Liver (tissue), 9 donors: ENCODE measurements around the gene TGFBR1. TPM values are rescaled to one million over a fixed set of nuclear protein-coding genes. Genes with fewer than 3 reads are reported as not detected.

Experiments used
- DNase-seq: peaks from one replicate; pipeline ENCODE4 v3.0.0-alpha.2; 2017; ENCODE audit warnings: low spot score
- H3K27ac ChIP-seq, 2 donors: one replicate each; pipeline ENCODE4 v1.7.0; 2013; ENCODE audit warnings: inconsistent platforms in 2 of 2, low read length in 2 of 2, control low read depth in 1 of 2, low read depth in 1 of 2, mild to moderate bottlenecking in 1 of 2
- H3K27me3 ChIP-seq, 4 donors: one replicate each; pipeline versions ENCODE4 v1.6.1 to v1.7.0; 2013; ENCODE audit warnings: low read length in 3 of 4, inconsistent platforms in 1 of 4, mild to moderate bottlenecking in 1 of 4, moderate library complexity in 1 of 4; ENCODE audit not compliant: control insufficient read depth in 4 of 4, insufficient read depth in 4 of 4
- H3K36me3 ChIP-seq, 4 donors: one replicate each; pipeline versions ENCODE4 v1.6.1 to v1.7.0; 2013; ENCODE audit warnings: low read length in 3 of 4, mild to moderate bottlenecking in 3 of 4, low read depth in 1 of 4, moderate library complexity in 1 of 4; ENCODE audit not compliant: control insufficient read depth in 4 of 4, insufficient read depth in 3 of 4
- H3K4me1 ChIP-seq, 4 donors: one replicate each; pipeline versions ENCODE4 v1.6.1 to v1.7.0; 2013; ENCODE audit warnings: low read length in 3 of 4, mild to moderate bottlenecking in 3 of 4, moderate library complexity in 1 of 4; ENCODE audit not compliant: control insufficient read depth in 4 of 4, insufficient read depth in 4 of 4
- H3K4me3 ChIP-seq, 3 donors: one replicate each; pipeline versions ENCODE4 v1.6.1 to v1.7.0; 2013; ENCODE audit warnings: low read length in 3 of 3, control low read depth in 1 of 3, low read depth in 1 of 3, mild to moderate bottlenecking in 1 of 3
- H3K9ac ChIP-seq, 2 donors: one replicate each; pipeline ENCODE4 v1.7.0; 2013; ENCODE audit warnings: low read length in 2 of 2, mild to moderate bottlenecking in 2 of 2, moderate library complexity in 2 of 2, control low read depth in 1 of 2, low read depth in 1 of 2
- H3K9me3 ChIP-seq, 4 donors: one replicate each; pipeline versions ENCODE4 v1.6.1 to v1.7.0; 2013; ENCODE audit warnings: low read length in 3 of 4; ENCODE audit not compliant: control insufficient read depth in 4 of 4
- ATF3 ChIP-seq: IDR thresholded peaks from 2 replicates; pipeline ENCODE4 v1.6.1; 2016; ENCODE audit warnings: antibody characterized with exemption
- CTCF ChIP-seq: fragments of 150-350 bp; IDR thresholded peaks from 2 replicates; pipeline ENCODE4 v1.5.1; 2017; ENCODE audit warnings: improper control_type of control experiment, low read depth, low read length; ENCODE audit not compliant: missing input control
- EGR1 ChIP-seq, 2 donors: IDR thresholded peaks; 2 replicates each; pipeline ENCODE4 v1.6.1; 2016 to 2018; ENCODE audit warnings: antibody characterized with exemption in 2 of 2, low read depth in 2 of 2
- FOXA1 ChIP-seq: IDR thresholded peaks from 2 replicates; pipeline ENCODE4 v1.6.1; 2016; ENCODE audit warnings: antibody characterized with exemption
- FOXA2 ChIP-seq: IDR thresholded peaks from 2 replicates; pipeline ENCODE4 v1.6.1; 2016; ENCODE audit warnings: antibody characterized with exemption
- GABPA ChIP-seq, 2 donors: IDR thresholded peaks in 1 of 2; conservative IDR thresholded peaks in 1 of 2; 2 replicates each; pipeline ENCODE4 v1.6.1; 2016; ENCODE audit warnings: antibody characterized with exemption in 2 of 2, mild to moderate bottlenecking in 1 of 2, moderate library complexity in 1 of 2
- HNF4A ChIP-seq, 2 donors: conservative IDR thresholded peaks; 2 replicates each; pipeline ENCODE4 v1.6.1; 2016; ENCODE audit warnings: antibody characterized with exemption in 2 of 2, mild to moderate bottlenecking in 2 of 2
- HNF4G ChIP-seq: IDR thresholded peaks from 2 replicates; pipeline ENCODE4 v1.6.1; 2016; ENCODE audit warnings: antibody characterized with exemption
- JUND ChIP-seq, 2 donors: IDR thresholded peaks; 2 replicates each; pipeline ENCODE4 v1.6.1; 2016; ENCODE audit warnings: antibody characterized with exemption in 2 of 2
- MAX ChIP-seq: IDR thresholded peaks from 2 replicates; pipeline ENCODE4 v1.6.1; 2016; ENCODE audit warnings: antibody characterized with exemption
- NR2F2 ChIP-seq: IDR thresholded peaks from 2 replicates; pipeline ENCODE4 v1.6.1; 2016; ENCODE audit warnings: antibody characterized with exemption
- RAD21 ChIP-seq, 2 donors: IDR thresholded peaks; 2 replicates each; pipeline ENCODE4 v1.6.1; 2016; ENCODE audit warnings: antibody characterized with exemption in 2 of 2, mild to moderate bottlenecking in 2 of 2
- REST ChIP-seq: IDR thresholded peaks from 2 replicates; pipeline ENCODE4 v1.6.1; 2016; ENCODE audit warnings: antibody characterized with exemption, mild to moderate bottlenecking
- RXRA ChIP-seq, 2 donors: IDR thresholded peaks; 2 replicates each; pipeline ENCODE4 v1.6.1; 2017 to 2018; ENCODE audit warnings: antibody characterized with exemption in 2 of 2, mild to moderate bottlenecking in 1 of 2
- SP1 ChIP-seq: IDR thresholded peaks from 2 replicates; pipeline ENCODE4 v1.6.1; 2018; ENCODE audit warnings: antibody characterized with exemption, mild to moderate bottlenecking
- TAF1 ChIP-seq: conservative IDR thresholded peaks from 2 replicates; pipeline ENCODE4 v1.6.1; 2016; ENCODE audit warnings: antibody characterized with exemption, mild to moderate bottlenecking
- YY1 ChIP-seq: IDR thresholded peaks from 2 replicates; pipeline ENCODE4 v1.6.1; 2016; ENCODE audit warnings: antibody characterized with exemption, mild to moderate bottlenecking
- ZBTB33 ChIP-seq: IDR thresholded peaks from 2 replicates; pipeline ENCODE4 v1.6.1; 2016; ENCODE audit warnings: antibody characterized with exemption
- WGBS: extraction: QIAGEN DNeasy Blood & Tissue Kit; methylation state at CpG from one replicate; pipeline ENCODE4 v1.1.7; 2013; 5-methylcytosine and 5-hydroxymethylcytosine counted together
- polyA plus RNA-seq, 2 donors: library from polyadenylated mRNA; stranded (reverse) in 1 of 2; unstranded in 1 of 2; fragments of 200-250 nt in 1 of 2; fragments of >200 nt in 1 of 2; fragmentation: Nextera tagmentation in 1 of 2; extraction: Ambion mirVana in 1 of 2; gene quantifications; one replicate each; pipeline versions ENCODE4 v1.2.1 to v1.2.3, GENCODE V29; 2013 to 2015
- total RNA-seq, 2 donors: library from RNA; depleted of rRNA; stranded (reverse); fragments of >200 nt; gene quantifications; one replicate each; pipeline ENCODE4 v1.2.3, GENCODE V29; 2014
- donor health status: healthy.
- donor health status: healthy.
- donor health status: healthy.
- donor health status: healthy.
- donor health status: healthy.

The TGFBR1 gene
- total and polyA plus RNA-seq, 4 donors: 3.1 to 18.2 (median 11.0) TPM

GRCh38 chr9:99181621-99182020 lies 76.7 kb downstream of the TGFBR1 start:
- H3K4me1 ChIP-seq: peaks cover 0 to 8% (median 3%) of the 10 kb centered on the region in 4 donors
- no peak for DNase-seq
- 69% methylated on average over 4 of the region's 4 CpGs for WGBS
- no peaks in the 10 kb centered on the region for H3K36me3 ChIP-seq
- H3K27ac ChIP-seq: no peak overlapping the region
- H3K9me3 ChIP-seq: no peaks in the 10 kb centered on the region
- H3K9ac ChIP-seq: no peak overlapping the region
- TF ChIP-seq REST: no peak
- no peak for TF ChIP-seq TAF1
- no peak for TF ChIP-seq ATF3
- no peak for TF ChIP-seq FOXA1
- no peak for TF ChIP-seq CTCF
- no peak for TF ChIP-seq JUND (IDR thresholded peaks at IDR 0.05)
- TF ChIP-seq SP1: no peak
- TF ChIP-seq RAD21 (IDR thresholded peaks at IDR 0.05): no peak
- no peak for TF ChIP-seq ZBTB33
- no peak for TF ChIP-seq MAX
- no peak for TF ChIP-seq GABPA (IDR thresholded peaks at IDR 0.05 in 1 of 2, conservative IDR thresholded peaks at IDR 0.05 in 1 of 2)
- TF ChIP-seq FOXA2: no peak
- TF ChIP-seq NR2F2: no peak
- no peak for TF ChIP-seq EGR1 (IDR thresholded peaks at IDR 0.05; ENCODE audit: low read depth in 2 of 2)
- TF ChIP-seq YY1: no peak
- no peak for TF ChIP-seq RXRA (IDR thresholded peaks at IDR 0.05)
- TF ChIP-seq HNF4A (conservative IDR thresholded peaks at IDR 0.05): no peak
- no peaks in the 10 kb centered on the region for H3K27me3 ChIP-seq
- no peak overlapping the region for H3K4me3 ChIP-seq

- no peak overlapping the region for H3K9ac ChIP-seq
- no peak for DNase-seq
- H3K4me3 ChIP-seq: no peak overlapping the region
- no peaks in the 10 kb centered on the region for H3K27me3 ChIP-seq
- H3K27ac ChIP-seq: no peak overlapping the region
- no peaks in the 10 kb centered on the region for H3K9me3 ChIP-seq
- TF ChIP-seq ATF3: no peak
- no peak for TF ChIP-seq SP1
- TF ChIP-seq REST: no peak
- no peak for TF ChIP-seq NR2F2
- TF ChIP-seq RAD21 (IDR thresholded peaks at IDR 0.05): no peak
- no peak for TF ChIP-seq FOXA1
- TF ChIP-seq JUND (IDR thresholded peaks at IDR 0.05): no peak
- TF ChIP-seq HNF4G: no peak
- TF ChIP-seq HNF4A (conservative IDR thresholded peaks at IDR 0.05): no peak
- no peak for TF ChIP-seq EGR1 (IDR thresholded peaks at IDR 0.05; ENCODE audit: low read depth in 2 of 2)
- peaks cover 0 to 8% (median 3%) of the 10 kb centered on the region in 4 donors for H3K4me1 ChIP-seq
- 90% methylated on average over 3 of the region's 3 CpGs for WGBS
- no peaks in the 10 kb centered on the region for H3K36me3 ChIP-seq
Observed at GRCh38 chr9:99182356-99182755, 77.4 kb downstream of the TGFBR1 start.
